ENCODE measurements around the gene RPS27. TPM values are rescaled to one million over a fixed set of nuclear protein-coding genes. Genes with fewer than 3 reads are reported as not detected.

RPS27 gene
- 917 and 1,559 TPM in 2 replicates for total RNA-seq

DNA sequence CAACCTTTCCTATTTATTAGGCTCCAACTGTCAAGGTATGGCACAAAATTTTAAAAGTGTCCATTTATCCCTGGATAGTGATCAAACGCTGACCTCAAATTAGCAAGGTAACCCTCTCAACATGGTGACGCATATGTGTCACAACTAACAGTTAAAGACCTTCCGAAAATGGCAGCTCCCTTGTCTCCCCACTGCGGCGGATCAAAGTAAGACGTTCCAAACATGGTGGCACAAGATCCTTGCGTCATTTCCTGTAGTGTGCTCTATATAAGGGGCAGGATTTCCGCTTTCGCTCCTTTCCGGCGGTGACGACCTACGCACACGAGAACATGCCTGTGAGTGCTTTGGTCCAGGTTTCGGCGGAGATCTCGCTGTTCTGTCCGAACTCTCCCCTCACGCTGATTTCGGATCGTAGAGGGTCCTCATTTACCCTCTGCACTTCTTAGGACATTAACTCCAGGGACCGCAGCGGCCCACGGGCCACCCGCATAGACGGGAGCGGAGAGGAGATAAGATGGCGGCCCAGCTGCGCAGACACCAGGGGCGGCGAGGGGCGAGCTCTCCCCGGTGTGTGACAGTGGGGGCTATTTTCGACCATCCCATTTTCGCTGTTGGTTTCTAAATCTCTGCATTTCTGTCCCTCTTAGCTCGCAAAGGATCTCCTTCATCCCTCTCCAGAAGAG lies at the start of gene RPS27:
Gene RPS27 (plus strand): TSS at position 295 of the 683 bp plus-strand sequence. CDS start 35 bp downstream, at position 330.
- DNase-seq (ENCODE audit: low read depth, low spot score), result peak; percentile 94

DNA sequence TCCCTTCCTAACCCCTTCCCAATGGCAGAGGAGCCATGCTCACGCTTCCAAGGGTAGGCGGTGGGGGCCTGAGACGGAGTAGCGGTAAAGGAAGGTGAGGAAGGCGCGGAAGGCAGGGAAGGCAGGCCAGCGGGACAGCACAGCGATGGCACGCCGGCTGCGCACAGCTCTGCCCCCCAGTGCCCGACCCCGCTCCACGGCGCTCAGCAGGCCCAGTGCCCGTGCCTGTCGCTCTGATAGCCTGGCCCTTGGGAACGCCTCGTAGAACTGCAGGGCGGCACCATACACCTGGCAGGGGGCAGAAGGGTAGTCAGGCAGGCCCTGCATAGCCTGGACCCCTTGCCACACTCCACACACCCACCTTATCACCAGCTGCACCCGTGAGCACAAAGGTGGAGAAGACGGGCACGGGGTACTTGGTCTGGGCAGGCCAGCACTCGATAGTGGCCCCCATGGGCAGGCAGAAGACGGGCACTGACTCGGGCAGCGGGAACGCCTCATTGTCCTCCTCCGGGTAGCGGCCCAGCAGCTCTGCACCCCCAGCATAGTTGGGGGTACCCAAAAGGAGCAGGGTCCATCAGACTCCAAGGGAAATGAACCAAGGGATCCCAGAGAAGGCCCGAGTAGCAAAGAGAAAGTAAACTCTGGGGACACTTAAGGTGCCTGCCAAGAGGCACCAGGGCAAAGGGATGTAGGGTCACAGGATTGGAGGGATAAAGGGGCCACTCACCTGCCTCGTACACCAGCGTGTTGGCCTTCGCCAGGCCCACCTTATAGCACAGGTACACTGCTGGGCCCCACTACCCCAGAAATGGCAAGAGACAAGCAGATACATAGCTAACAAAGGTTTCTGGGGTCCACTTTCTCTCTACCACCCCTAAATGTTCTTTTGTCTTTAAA lies 48.5 kb upstream of the RPS27 start:
- DNase-seq (ENCODE audit: low read depth, low spot score), result no peak

DNA sequence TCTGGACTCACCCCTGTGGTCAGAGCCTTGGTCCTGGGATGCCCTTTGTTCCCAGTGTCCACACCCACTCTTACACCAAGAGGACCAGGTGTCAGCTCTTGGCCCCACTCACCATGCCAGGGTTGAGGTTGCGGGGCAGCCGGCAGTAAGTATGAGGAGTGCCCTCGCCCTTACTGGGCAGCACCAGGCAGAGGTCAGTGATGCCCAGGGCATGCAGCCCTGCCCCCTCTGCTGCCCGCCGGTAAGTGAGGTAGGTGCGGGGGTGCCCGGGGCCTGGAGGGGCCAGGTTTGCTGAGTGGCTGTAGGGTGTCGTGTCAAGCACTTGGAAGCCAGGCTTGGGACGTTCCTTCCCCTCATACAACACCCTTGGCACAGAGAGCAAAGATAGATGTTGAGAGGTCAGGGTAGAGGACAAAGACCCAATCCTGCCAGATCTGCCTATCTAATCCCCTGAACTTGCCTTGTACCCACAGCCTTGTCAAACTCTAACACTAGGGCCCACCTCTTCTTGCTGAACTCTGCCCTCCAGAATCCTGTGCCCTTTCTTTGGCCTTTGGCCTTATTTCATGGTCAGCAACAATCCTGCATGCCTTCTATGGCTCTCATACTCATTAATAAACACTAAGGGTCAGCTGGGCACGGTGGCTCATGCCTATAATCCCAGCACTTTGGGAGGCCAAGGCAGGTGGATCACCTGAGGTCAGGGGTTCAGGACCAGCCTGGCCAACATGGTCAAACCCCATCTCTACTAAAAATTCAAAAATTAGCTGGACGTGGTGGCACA lies 47.6 kb upstream of the RPS27 start:
- DNase-seq (ENCODE audit: low read depth, low spot score), result no peak

DNA sequence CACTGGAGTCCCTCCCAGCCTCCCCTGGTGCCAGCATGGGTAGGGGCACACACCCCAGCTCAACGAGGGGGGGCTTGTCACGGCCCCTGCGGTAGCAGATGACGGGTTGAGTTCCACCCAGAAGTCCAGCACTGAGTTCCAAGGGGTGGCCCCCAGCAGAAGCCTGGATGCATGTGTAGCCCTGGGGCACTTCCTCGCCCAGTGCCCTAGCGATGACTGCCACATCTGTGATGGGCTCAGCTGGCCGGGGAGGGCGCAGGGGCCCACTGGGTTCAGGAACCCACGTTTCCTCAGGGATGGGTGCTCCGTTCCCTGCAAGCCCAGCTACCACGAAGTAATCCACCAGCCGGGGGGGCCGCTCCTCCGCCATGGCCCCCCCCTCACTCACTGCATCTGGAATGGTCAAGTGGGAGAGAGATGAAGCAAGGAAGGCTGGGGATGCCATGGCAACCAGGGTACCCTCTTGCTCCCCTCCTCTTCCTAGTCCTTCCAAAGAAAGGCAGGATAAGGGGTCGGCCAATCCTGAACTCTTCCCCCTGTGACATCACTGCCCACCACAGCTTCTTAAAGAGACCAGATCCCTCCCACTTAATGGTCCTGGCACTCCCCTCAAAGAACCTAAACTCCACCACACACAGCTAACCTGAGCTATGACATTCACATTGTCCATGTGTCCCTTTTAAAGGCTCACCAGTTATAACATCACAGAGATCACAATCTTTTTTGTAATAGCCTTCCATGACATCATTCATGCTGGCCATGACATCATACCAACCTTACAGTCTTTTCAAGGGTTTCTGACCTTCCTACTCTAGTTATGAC lies 46.3 kb upstream of the RPS27 start:
- no peak for DNase-seq (ENCODE audit: low read depth, low spot score)

DNA sequence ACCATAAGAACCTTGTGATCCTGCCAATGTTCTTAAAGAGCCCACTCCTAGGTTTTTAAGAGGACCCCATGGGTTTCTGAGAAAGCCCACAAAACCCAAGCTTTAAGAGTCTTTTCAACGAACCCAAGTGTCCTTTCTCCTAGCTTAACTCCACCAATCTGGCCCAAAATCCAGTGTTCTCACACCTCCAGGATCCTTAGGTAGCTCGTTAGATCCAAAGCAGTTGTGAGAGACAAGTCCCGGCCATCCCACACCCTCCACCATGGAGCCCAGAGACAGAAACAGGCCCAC lies 45.8 kb upstream of the RPS27 start:
- DNase-seq (ENCODE audit: low read depth, low spot score), result no peak

DNA sequence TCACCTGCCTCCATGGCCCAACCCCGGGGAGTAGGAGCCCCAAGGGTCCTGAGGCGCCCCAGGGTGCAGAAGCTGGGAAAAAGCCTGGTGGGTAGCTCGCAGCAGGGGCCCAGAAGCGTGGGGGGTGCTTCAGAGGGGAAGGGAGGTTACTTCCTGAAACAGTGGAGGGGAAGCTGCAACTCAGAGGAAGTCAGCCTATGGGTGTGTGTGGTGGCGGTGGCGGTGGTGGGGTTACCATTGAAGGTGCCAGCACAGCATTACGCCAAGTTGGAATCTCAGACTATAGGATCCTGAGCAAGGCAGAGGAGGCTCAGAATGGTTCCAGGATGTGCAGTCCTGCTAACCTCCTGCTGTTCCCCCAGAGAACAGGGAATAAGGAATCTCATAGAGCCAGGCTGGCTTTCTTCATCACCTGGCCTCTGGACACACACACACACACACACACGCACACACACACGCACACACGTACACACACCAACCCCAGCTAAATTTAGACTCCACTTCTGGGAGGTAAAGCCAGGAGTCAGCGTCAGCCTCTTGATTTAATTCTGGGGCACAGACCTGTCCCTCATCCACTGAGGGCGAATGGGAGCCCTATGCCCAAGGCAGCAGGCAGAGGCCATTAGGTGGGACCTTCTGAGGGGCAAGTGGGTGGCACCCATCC lies 45.3 kb upstream of the RPS27 start:
- DNase-seq (ENCODE audit: low read depth, low spot score), result no peak

DNA sequence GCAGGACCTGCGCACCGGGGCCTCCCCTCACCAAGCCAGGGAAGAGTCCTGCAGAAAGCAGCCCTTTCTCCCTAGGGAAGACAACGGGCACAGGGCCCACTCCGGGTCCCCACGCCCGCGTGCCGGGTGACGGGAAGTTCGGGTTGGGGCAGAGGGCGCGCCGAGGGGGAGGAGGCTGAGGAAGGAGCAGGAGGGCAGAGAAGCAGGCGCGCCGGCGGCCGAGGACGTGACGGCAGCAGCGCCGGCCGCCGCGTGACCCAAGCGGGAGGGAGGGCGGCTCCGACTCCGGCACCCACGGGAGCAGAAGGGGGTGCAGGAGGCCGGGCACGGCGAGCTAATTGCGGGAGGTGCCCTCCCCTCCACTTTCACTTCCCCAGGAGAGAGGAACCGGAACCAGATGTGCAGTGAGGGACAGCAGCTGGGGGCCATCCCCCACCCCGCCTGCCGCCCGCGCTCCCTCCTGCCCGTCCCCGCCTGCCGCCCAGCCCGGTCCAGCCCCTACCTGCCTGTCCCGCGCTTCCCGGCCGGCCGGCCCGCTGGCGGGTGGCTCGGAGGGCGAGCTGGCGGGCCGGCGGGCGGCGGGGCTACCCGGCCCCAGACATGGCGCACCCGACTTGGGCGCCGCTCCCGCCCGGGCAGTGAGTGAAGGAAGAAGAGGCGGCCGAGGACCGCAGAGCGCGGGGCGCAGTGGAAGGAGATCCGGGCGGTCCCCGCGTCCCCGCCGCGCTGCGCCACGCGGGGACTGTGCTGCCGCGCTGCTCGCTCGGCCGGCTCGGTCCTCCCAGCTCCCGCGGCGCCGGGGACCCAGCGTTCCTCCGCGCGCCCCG lies 44.6 kb upstream of the RPS27 start:
- no peak for DNase-seq (ENCODE audit: low read depth, low spot score)

DNA sequence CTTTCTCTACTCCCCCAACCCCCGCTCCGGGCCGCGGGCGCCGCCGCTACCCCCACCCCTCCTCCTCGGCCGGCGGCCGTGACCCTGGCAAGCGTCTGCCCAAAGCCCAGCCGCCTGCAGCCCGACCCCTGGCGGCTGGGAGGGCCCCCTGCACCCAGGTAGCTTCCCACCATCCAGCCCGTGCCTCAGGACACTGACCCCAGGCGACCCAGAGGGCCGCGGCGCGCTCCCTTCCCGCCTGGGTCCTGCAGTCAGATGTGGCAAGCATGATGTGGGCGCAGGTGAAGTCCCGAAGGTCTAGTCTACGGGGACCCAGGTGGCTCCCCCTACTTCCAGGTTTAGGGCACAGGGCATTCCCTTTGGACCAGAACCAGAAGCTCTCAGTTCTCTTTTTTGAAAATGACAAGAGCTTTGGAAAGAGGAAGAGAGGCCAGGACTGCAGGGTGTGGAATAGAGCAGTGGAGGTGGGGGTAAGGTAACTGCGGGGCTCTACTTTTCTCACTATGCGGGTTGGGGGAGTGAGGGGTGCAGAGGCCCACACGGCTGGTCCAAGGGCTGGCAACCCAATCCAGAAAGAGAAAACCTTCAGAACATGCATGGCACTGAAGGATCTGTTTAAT lies 43.8 kb upstream of the RPS27 start, which contains the start of gene DENND4B:
Gene DENND4B (minus strand): TSS at position 97 of the 620 bp plus-strand sequence. CDS start 2,344 bp downstream, outside the sequence.
- DNase-seq (ENCODE audit: low read depth, low spot score), result no peak

DNA sequence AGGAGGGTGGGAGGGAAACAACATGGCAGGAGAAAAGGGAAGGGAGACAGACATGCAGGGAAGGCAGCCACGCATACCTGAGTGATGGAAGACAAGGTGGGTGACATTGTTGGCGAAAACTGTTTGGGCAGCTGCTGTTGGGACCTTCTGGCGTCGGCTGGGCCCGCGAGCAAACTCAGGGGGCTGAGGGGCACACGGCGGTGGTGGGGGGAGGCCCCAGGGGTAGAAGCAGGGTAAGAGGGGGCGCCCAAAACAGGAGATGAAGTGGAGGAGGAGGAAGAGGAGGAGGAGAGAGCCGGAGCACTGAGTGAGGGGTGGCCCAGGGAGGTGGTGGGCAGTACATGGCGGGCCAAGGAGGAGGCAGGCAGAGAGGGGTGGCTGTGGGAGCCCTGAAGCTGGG lies 39.4 kb upstream of the RPS27 start:
- no peak for DNase-seq (ENCODE audit: low read depth, low spot score)

DNA sequence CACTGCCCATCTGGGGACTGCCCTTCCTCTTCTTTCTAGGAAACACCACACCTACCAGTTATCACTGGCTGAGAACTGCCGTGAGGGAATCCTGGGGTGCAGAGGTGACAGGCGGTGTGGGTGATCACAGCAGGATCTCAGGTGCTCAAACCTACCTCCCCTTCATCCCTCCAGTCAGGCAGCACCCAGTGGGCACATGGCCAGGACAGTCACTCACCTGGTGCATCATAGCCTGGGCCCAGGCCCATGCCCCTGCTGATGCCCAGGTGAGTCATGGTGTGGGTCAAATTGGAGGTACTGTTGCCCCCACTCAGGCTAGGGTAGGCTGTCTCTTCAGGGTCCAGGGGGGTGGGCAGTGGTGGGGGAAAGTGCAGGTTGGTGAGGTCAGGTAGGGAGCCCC lies 38.8 kb upstream of the RPS27 start:
- DNase-seq (ENCODE audit: low read depth, low spot score), result no peak

DNA sequence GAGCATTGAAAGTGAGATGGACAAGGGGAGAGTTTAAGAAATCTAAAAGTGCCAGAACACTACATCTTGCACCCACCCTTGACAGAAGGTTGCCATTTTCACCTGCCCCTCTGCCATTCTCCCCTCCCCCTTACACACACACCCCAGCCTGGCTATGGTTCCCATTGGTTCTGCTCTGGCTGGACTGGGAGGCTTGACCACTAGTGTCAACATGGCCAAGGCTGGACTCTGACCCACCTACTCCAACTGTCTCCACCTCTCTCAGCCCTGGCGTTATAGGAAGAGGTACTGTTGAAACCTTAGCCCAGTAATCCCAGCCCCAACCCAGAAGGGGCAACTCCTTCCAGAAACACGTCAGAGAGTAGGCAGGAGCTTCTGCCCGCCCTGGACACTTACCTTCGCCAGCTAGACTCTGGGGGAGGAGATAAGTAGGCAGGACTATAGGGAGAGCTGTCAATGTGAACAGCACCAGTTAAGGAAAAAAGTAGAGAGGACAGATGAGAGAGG lies 36.6 kb upstream of the RPS27 start:
- DNase-seq (ENCODE audit: low read depth, low spot score), result no peak

DNA sequence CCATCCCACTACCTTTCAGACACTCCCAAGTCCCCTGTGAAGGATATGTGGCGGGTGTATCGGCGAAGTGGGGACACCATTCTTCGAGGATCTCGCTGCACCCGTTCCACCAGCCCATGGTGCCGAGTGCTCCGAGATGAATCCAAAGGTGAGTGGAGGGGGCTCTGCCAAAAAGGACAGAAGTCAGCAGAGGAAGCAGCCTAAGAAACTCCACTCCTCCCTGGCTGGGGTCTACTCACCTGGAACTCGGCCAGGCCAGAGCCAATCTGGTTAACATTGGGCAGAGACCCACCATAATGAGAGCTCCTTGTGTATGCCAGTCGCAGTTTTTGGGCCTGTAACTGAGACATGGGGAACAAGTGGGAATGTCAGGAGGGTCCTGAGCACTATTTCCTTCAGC lies 35.7 kb upstream of the RPS27 start:
- no peak for DNase-seq (ENCODE audit: low read depth, low spot score)

DNA sequence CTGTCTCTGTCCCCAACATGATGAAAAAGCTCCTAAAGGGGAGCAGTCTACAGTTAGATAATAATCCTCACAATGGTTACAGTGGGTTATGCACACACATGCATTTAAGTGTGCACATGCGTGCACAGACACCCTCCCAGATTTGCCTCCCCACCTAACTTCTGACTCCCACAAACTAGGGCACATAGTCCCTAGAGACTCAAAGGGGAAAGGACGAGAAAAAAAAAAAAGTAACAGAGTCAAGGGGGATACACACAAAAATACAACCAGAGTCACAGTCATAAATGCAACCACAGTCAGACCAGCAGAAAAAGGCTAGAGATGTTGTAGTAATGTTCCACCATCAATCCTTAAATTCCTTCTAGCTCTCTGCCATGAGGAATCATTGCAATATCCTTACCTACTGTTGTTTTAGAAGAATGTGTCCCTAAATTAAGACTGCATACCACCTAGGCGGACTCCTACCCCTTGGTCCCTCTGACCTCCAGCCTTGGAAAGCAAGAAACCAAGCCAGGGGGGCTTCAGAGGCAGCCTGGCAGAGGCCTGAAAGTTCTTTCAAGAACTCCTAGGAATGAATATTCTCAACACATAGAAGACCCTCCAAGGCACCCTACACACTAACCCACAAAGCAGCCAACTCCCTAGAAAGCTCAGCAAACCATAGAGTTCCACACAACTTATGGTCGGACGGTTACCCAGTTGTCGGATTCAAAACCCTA lies 33.4 kb upstream of the RPS27 start:
- DNase-seq (ENCODE audit: low read depth, low spot score), result no peak

DNA sequence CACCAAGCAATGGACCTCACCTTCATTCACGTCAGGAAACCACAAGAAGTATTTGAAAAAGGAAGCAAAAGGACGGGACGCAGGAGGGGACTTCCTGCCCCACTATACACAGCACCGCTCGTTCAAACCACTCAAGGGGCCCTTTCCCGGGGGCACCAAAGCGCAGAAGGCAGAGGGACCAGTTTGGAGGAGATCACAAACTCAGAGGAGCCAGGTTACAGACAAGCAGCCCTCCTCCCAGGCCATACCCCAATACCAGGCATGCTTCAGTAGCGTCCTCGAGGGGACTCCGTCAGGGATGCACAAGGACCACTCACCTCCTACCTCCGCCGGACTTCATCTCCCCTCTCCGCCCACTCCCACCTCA lies 32.8 kb upstream of the RPS27 start:
- DNase-seq (ENCODE audit: low read depth, low spot score), result no peak

DNA sequence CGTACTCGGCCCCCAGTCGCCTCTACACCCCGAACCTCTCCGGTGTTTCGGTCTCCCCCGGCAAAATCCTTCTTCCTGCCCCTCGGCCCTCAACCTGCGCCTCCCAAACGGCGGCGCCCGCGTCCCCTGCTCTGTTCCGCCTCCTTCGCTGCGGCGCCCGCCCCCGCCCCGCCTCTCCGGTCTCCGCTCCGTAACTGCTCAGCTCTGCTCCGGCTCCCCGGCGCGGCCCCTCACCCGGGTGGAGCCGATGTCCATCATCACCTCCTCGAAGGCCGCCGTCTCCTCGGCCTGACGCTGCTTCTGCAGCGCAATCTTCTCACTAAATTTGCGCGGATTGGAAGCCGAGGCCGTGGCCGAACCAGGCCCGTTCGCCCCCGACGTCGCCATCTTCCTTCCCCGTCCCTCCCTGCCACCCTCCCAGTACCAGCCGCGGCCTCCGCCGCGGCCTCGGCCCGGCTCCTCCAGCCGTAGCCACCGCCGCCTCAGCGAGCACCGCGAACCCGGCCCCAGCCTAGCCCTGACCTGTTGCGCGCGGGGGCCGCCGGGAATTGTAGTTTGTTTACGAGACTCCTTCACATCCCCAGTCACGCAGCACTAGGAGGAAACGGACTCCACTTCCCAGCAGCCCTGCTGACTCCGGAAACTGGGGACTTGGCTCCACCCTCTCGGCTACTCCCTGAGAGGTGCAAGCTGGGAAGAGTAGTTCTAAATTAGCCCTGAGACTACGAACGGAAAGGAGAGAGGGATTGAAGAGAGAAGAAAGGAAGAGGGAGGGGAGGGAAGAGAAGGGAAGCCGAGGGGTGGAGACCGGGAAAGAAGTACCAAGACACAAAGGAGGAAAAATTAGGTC lies 32.2 kb upstream of the RPS27 start, which contains the start of gene CRTC2:
Gene CRTC2 (minus strand): TSS at position 502 of the 850 bp plus-strand sequence. CDS start 115 bp downstream, at position 387.
- DNase-seq (ENCODE audit: low read depth, low spot score), result peak; percentile 94

DNA sequence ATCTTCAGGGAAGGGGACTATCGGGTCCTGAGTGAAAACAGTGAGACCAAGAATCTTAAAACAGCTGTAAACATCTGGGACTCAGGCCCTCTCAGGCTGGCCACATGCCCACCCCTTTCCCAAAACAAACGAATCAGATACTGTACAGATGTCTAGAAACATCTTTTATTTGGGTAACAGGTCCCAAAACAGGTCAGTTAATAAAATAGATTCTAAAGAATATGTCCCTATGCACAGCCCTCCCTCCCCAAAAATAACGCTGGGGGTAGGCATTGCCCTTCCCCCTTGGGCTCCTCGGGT lies 31.7 kb upstream of the RPS27 start:
- no peak for DNase-seq (ENCODE audit: low read depth, low spot score)

DNA sequence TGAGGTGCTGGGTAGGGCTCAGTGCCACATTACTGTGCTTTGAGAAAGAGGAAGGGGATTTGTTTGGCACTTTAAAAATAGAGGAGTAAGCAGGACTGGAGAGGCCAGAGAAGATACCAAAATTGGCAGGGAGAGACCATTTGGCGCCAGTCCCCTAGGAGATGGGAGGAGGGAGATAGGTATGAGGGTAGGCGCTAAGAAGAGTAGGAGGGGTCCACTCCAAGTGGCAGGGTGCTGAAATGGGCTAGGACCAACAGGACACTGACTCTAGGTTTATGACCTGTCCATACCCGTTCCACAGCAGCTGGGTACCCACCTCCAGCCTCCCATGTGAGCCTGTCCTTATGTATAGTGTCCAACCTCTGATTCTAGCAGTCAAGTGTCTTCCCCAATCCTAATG lies 31.1 kb upstream of the RPS27 start:
- DNase-seq (ENCODE audit: low read depth, low spot score), result no peak

DNA sequence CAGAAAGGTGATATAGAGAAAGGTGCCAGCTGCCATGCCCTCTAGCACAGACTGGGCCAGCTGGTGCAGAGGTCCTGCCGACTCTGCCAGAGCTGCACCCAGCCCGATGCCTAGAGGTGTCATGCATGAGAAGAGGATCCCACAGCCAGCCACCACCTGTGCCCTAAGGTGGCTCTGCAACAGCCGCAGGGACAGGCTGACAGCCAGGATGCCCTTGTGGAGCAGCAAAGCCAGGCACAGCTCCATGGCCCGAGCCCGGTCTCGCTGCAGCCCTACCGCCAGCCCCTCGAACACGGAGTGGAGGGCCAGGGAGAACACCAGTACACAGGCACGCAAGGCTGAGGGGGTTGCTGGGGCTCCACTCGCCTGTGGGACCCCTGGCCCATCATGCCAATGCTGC lies 30.4 kb upstream of the RPS27 start:
- no peak for DNase-seq (ENCODE audit: low read depth, low spot score)

Measured in pulmonary artery endothelial cell (primary cell).